Measurements from ENCODE around the gene WWTR1. TPM values are rescaled to one million over a fixed set of nuclear protein-coding genes. Genes with fewer than 3 reads are reported as not detected.

The WWTR1 gene
- total RNA-seq, 1 experiment from 2014 or later, result 79.7 TPM

GRCh38 chr3:149547413-149547812 lies 110.4 kb downstream of the WWTR1 start:
- Histone ChIP-seq H3K79me2 (ENCODE audit: low read length) (peaks cover 52% of the 10 kb centered on the region), H3K4me2 (ENCODE audit: low read length) (peak overlapping the region; percentile 36; the same call in 1 of the 2 replicates), H3K27me3 (ENCODE audit: low read length) (no peaks in the 10 kb centered on the region), H3K4me3 (ENCODE audit: low read length) (no peak overlapping the region), H4K20me1 (ENCODE audit: low read length) (no peaks in the 10 kb centered on the region), H3K27ac (ENCODE audit: low read length) (peak overlapping the region; percentile 88), H3K9me2 (replicated peaks; ENCODE audit: low read length) (no peaks in the 10 kb centered on the region), H3K9ac (ENCODE audit: low read length) (peak overlapping the region; percentile 30), H3F3A (ENCODE audit: low read length, unreplicated experiment) (no peaks in the 10 kb centered on the region), H3K4me1 (ENCODE audit: insufficient read depth, low read length) (peaks cover 22% of the 10 kb centered on the region), H3K9me3 (ENCODE audit: low read length) (no peaks in the 10 kb centered on the region), H2AFZ (ENCODE audit: low read length) (no peak overlapping the region), H3K36me3 (ENCODE audit: low read depth, low read length) (peaks cover 29% of the 10 kb centered on the region)
- ATAC-seq (no peak), DNase-seq (no peak)
- no TSS peak for BruUV-seq (replicated peaks)
- intact Hi-C loops (cut with micrococcal nuclease), result no loop called here
- ChIA-PET POLR2A (ENCODE audit: unreplicated experiment) (interaction anchor here (0.6 to 0.7 kb wide), 2 partner anchors 89 to 111 kb away, joined by 10 to 11 read pairs; partner anchors contain the start of gene WWTR1), CTCF (no interaction called here)
- TF ChIP-seq EZH2 (IDR thresholded peaks at IDR 0.05; ENCODE audit: low read length, unreplicated experiment) (no peak), EZH2phosphoT487 (IDR thresholded peaks at IDR 0.05; ENCODE audit: borderline replicate concordance, low read length) (no peak), CTCF (conservative IDR thresholded peaks at IDR 0.05; ENCODE audit: low read depth, low read length) (no peak)

- POLR2A ChIA-PET (ENCODE audit: unreplicated experiment), result no interaction called here
Observed at GRCh38 chr3:149545049-149545448, 112.8 kb downstream of the WWTR1 start.

More at GRCh38 chr3:149545049-149545448, 112.8 kb downstream of the WWTR1 start:
- Histone ChIP-seq H3K27ac (ENCODE audit: low read length) (no peak overlapping the region), H4K20me1 (ENCODE audit: low read length) (no peaks in the 10 kb centered on the region), H3K4me1 (ENCODE audit: insufficient read depth, low read length) (peaks cover 34% of the 10 kb centered on the region), H3K79me2 (ENCODE audit: low read length) (peaks cover 49% of the 10 kb centered on the region), H3F3A (ENCODE audit: low read length, unreplicated experiment) (no peaks in the 10 kb centered on the region), H2AFZ (ENCODE audit: low read length) (no peak overlapping the region), H3K27me3 (ENCODE audit: low read length) (no peaks in the 10 kb centered on the region), H3K9me3 (ENCODE audit: low read length) (no peaks in the 10 kb centered on the region), H3K4me3 (ENCODE audit: low read length) (no peak overlapping the region), H3K36me3 (ENCODE audit: low read depth, low read length) (peaks cover 43% of the 10 kb centered on the region), H3K9me2 (replicated peaks; ENCODE audit: low read length) (no peaks in the 10 kb centered on the region), H3K9ac (ENCODE audit: low read length) (no peak overlapping the region), H3K4me2 (ENCODE audit: low read length) (no peak overlapping the region)
- intact Hi-C loops (cut with micrococcal nuclease), result no loop called here
- BruUV-seq (replicated peaks), result no TSS peak
- ATAC-seq, result no peak
- DNase-seq, result no peak
- TF ChIP-seq EZH2 (IDR thresholded peaks at IDR 0.05; ENCODE audit: low read length, unreplicated experiment), result no peak
- TF ChIP-seq EZH2phosphoT487 (IDR thresholded peaks at IDR 0.05; ENCODE audit: borderline replicate concordance, low read length), result no peak
- TF ChIP-seq CTCF (conservative IDR thresholded peaks at IDR 0.05; ENCODE audit: low read depth, low read length), result no peak
- CTCF ChIA-PET, result no interaction called here

Measured in PC-3 (cell line).